ENCODE data around the gene RBMY1A1. TPM values are rescaled to one million over a fixed set of nuclear protein-coding genes. Genes with fewer than 3 reads are reported as not detected.
"Not testable (repeated sequence)": the region's sequence is repeated elsewhere in the genome, so short reads cannot be mapped to it uniquely, and the experiment has no call there.

Gene RBMY1A1
- total RNA-seq (2021) (not detected in 3 replicates), Bru-seq, nascent RNA (not detected)
- long read RNA-seq, experiment 1 = 0 reads
- long read RNA-seq, experiment 2 = 0 reads
- long read RNA-seq, experiment 3 = 0 reads

DNA sequence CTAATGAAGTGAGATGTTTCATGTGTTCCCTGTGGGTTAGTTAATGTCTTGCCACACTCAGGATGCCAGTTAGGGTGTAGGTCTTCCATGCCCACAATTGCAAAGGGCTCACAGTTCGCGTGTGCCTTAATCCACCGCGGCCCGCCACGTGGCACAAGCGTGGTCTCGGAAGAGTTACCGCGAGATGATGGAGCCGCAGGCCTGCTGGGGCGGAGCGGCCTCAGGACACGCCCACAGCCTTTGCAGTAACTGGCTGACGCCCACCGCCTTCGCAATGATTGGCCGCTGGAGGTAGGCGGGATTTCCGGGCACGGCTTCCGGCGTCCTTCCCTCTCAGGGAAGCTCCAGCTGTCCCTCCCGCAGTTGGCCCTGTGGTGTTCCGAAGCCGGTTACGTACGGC, at the start of gene RBMY1A1:
TSS of gene RBMY1A1 (plus strand) at position 301 of the 400 bp plus-strand sequence. CDS start 2,013 bp downstream, outside the sequence.
- H3K27ac Mint-ChIP-seq; POLR2A ChIA-PET; H3K27me3 Mint-ChIP-seq (ENCODE audit: low read depth): not testable (repeated sequence)

DNA sequence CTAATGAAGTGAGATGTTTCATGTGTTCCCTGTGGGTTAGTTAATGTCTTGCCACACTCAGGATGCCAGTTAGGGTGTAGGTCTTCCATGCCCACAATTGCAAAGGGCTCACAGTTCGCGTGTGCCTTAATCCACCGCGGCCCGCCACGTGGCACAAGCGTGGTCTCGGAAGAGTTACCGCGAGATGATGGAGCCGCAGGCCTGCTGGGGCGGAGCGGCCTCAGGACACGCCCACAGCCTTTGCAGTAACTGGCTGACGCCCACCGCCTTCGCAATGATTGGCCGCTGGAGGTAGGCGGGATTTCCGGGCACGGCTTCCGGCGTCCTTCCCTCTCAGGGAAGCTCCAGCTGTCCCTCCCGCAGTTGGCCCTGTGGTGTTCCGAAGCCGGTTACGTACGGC, 23.6 kb upstream of the RBMY1A1 start, which contains the start of gene RBMY1B:
TSS of gene RBMY1B (plus strand) at position 301 of the 400 bp plus-strand sequence. CDS start 2,013 bp downstream, outside the sequence.
- H3K36me3 Mint-ChIP-seq; H3K9me3 Mint-ChIP-seq; POLR2A ChIA-PET; H3K27ac Mint-ChIP-seq; H3K4me1 Mint-ChIP-seq; H3K27me3 Mint-ChIP-seq (ENCODE audit: low read depth); ATAC-seq; CTCF ChIA-PET; DNase-seq (ENCODE audit: low spot score); H3K4me3 Mint-ChIP-seq: not testable (repeated sequence)

More for the DNA sequence above, at the start of gene RBMY1A1:
- ATAC-seq; CTCF ChIA-PET; H3K4me1 Mint-ChIP-seq; H3K9me3 Mint-ChIP-seq; H3K36me3 Mint-ChIP-seq; H3K4me3 Mint-ChIP-seq; DNase-seq (ENCODE audit: low spot score): not testable (repeated sequence)

DNA sequence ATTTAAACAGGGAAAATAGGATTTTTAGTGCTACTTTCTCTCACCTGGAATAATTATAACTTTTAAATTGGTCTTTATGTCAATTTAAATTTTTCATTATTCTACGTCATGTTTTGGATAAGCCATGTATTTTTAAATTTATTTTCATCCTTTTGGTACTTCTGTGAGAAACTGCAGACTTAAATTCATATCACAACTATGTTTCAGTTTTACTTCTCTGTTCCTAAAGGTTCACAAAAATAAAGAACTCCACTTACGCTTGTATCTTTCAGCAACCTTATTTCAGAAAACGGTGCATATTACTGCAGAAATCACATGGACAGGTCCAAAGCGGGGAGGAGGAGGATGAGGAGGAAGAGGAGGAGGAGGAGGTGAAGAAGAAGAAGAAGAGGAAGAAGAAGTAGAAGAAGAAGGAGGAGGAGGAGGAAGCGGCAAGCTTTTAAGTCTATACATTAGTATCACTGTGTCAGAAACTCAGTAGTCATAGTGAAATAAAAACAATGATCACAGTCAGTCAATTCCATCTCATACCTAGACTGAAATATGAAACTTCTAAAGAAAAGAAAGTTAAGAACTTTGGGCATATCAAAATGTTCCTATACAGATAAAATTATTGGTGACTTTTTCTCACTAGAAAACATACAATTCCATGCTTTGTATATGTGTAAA, 24.8 kb downstream of the RBMY1A1 start:
- ATAC-seq; H3K9me3 Mint-ChIP-seq; POLR2A ChIA-PET; DNase-seq (ENCODE audit: low spot score); H3K27ac Mint-ChIP-seq; H3K4me1 Mint-ChIP-seq; CTCF ChIA-PET; H3K4me3 Mint-ChIP-seq; H3K36me3 Mint-ChIP-seq; H3K27me3 Mint-ChIP-seq (ENCODE audit: low read depth): not testable (repeated sequence)

DNA sequence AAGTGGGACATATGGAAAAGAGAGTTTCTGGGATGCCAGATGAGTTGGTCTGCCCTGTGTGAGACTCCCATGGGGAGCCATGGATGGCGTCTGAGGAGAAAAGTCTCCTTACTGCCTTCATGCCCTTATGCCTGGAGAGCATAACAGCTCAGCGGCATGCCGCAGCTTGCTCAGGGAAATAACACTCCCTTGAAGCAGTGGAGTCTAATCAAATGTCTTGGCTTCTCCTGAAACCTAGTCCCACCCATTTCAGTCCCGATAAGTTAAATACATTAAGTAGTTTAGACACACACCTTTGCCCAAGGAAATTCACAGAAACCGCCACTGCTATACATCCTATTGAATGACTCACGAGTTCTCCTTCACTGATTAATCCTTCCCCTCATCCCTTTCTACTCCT, 50.8 kb downstream of the RBMY1A1 start:
- ChIA-PET POLR2A (no interaction called here), CTCF (no interaction called here)
- ATAC-seq (no peak), DNase-seq (ENCODE audit: low spot score) (no peak)
- no peak overlapping the region for H3K27ac Mint-ChIP-seq
- TF ChIP-seq ESRRA (CRISPR knock-in tag; IDR thresholded peaks at IDR 0.05; ENCODE audit: borderline replicate concordance) = no peak
- peaks cover 27% of the 10 kb centered on the region for H3K9me3 Mint-ChIP-seq
- H3K36me3 Mint-ChIP-seq = peaks cover 21% of the 10 kb centered on the region
- no peak overlapping the region for H3K4me3 Mint-ChIP-seq
- no peaks in the 10 kb centered on the region; the same call in 1 of the 2 replicates for H3K27me3 Mint-ChIP-seq (ENCODE audit: low read depth)
- H3K4me1 Mint-ChIP-seq = no peaks in the 10 kb centered on the region

DNA sequence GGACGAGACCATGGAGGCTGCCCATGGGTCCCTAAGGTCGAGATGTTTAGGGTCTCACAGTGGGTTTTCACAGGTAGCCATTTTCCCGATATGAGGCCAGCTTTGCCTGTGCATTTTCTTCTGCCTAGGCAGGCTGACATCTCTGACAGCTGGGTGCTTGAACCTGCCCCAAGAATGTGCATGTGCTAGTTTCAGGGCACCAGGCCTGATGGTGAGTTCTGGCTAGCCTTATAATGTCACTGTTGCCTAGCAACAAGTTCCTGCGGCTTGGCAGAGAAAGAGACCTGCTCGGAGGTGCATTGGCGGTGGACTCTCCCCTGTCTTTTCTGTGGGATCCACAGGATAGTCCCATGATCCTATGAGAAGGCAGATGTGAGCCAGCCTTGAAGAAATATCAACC, 51.8 kb downstream of the RBMY1A1 start:
- Mint-ChIP-seq H3K9me3 (peaks cover 23% of the 10 kb centered on the region), H3K36me3 (peaks cover 22% of the 10 kb centered on the region)
- POLR2A ChIA-PET; ATAC-seq; H3K27me3 Mint-ChIP-seq (ENCODE audit: low read depth); H3K27ac Mint-ChIP-seq; CTCF ChIA-PET; DNase-seq (ENCODE audit: low spot score); H3K4me1 Mint-ChIP-seq; H3K4me3 Mint-ChIP-seq: not testable (repeated sequence)

DNA sequence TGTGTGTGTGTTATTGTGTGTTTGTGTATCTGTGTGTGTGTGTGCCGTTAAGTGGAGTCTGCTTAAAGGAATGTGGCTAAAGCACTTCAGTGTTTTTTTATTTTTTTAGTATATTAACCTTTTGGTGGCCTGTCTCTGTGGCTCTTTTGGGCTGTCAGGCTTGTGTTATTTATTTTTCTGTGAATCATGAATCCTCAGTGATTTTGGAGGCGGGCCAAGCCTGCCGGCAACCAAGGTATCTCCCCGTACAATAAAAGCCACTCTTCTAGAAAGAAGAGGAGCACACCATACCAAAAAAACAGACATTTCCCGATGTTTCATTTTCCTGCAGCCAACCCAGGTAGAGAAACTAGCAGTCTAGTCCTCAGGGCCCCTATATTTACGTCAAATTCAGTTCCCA, 57.4 kb downstream of the RBMY1A1 start:
- no peak overlapping the region for H3K27ac Mint-ChIP-seq
- no peaks in the 10 kb centered on the region for H3K27me3 Mint-ChIP-seq (ENCODE audit: low read depth)
- H3K9me3 Mint-ChIP-seq = peaks cover 18% of the 10 kb centered on the region; the same call in 1 of the 2 replicates
- H3K4me1 Mint-ChIP-seq = no peaks in the 10 kb centered on the region
- H3K36me3 Mint-ChIP-seq = peaks cover 12% of the 10 kb centered on the region
- ATAC-seq (no peak), DNase-seq (ENCODE audit: low spot score) (no peak)
- ChIA-PET POLR2A (no interaction called here), CTCF (no interaction called here)
- no peak overlapping the region for H3K4me3 Mint-ChIP-seq
- TF ChIP-seq, protein P1, sequence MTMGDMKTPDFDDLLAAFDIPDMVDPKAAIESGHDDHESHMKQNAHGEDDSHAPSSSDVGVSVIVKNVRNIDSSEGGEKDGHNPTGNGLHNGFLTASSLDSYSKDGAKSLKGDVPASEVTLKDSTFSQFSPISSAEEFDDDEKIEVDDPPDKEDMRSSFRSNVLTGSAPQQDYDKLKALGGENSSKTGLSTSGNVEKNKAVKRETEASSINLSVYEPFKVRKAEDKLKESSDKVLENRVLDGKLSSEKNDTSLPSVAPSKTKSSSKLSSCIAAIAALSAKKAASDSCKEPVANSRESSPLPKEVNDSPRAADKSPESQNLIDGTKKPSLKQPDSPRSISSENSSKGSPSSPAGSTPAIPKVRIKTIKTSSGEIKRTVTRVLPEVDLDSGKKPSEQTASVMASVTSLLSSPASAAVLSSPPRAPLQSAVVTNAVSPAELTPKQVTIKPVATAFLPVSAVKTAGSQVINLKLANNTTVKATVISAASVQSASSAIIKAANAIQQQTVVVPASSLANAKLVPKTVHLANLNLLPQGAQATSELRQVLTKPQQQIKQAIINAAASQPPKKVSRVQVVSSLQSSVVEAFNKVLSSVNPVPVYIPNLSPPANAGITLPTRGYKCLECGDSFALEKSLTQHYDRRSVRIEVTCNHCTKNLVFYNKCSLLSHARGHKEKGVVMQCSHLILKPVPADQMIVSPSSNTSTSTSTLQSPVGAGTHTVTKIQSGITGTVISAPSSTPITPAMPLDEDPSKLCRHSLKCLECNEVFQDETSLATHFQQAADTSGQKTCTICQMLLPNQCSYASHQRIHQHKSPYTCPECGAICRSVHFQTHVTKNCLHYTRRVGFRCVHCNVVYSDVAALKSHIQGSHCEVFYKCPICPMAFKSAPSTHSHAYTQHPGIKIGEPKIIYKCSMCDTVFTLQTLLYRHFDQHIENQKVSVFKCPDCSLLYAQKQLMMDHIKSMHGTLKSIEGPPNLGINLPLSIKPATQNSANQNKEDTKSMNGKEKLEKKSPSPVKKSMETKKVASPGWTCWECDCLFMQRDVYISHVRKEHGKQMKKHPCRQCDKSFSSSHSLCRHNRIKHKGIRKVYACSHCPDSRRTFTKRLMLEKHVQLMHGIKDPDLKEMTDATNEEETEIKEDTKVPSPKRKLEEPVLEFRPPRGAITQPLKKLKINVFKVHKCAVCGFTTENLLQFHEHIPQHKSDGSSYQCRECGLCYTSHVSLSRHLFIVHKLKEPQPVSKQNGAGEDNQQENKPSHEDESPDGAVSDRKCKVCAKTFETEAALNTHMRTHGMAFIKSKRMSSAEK (CRISPR knock-in tag; IDR thresholded peaks at IDR 0.05; ENCODE audit: borderline replicate concordance) = no peak
- no peak for TF ChIP-seq FOXP1 (CRISPR knock-in tag; IDR thresholded peaks at IDR 0.05; ENCODE audit: borderline replicate concordance)
- TF ChIP-seq, protein P2, sequence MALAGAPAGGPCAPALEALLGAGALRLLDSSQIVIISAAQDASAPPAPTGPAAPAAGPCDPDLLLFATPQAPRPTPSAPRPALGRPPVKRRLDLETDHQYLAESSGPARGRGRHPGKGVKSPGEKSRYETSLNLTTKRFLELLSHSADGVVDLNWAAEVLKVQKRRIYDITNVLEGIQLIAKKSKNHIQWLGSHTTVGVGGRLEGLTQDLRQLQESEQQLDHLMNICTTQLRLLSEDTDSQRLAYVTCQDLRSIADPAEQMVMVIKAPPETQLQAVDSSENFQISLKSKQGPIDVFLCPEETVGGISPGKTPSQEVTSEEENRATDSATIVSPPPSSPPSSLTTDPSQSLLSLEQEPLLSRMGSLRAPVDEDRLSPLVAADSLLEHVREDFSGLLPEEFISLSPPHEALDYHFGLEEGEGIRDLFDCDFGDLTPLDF (CRISPR knock-in tag; IDR thresholded peaks at IDR 0.05) = no peak
- no peak for TF ChIP-seq ZNF671 (CRISPR knock-in tag; IDR thresholded peaks at IDR 0.05)
- no peak for TF ChIP-seq TCF7 (CRISPR knock-in tag; IDR thresholded peaks at IDR 0.05; ENCODE audit: low read depth)
- TF ChIP-seq ZNF317 (CRISPR knock-in tag; IDR thresholded peaks at IDR 0.05; ENCODE audit: borderline replicate concordance, low read depth) = no peak
- TF ChIP-seq MYBL2 (CRISPR knock-in tag; IDR thresholded peaks at IDR 0.05) = no peak
- no peak for TF ChIP-seq SMAD4 (CRISPR knock-in tag; IDR thresholded peaks at IDR 0.05)
- TF ChIP-seq, protein P3, sequence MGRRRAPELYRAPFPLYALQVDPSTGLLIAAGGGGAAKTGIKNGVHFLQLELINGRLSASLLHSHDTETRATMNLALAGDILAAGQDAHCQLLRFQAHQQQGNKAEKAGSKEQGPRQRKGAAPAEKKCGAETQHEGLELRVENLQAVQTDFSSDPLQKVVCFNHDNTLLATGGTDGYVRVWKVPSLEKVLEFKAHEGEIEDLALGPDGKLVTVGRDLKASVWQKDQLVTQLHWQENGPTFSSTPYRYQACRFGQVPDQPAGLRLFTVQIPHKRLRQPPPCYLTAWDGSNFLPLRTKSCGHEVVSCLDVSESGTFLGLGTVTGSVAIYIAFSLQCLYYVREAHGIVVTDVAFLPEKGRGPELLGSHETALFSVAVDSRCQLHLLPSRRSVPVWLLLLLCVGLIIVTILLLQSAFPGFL (CRISPR knock-in tag; IDR thresholded peaks at IDR 0.05; ENCODE audit: borderline replicate concordance) = no peak
- TF ChIP-seq, protein P4, sequence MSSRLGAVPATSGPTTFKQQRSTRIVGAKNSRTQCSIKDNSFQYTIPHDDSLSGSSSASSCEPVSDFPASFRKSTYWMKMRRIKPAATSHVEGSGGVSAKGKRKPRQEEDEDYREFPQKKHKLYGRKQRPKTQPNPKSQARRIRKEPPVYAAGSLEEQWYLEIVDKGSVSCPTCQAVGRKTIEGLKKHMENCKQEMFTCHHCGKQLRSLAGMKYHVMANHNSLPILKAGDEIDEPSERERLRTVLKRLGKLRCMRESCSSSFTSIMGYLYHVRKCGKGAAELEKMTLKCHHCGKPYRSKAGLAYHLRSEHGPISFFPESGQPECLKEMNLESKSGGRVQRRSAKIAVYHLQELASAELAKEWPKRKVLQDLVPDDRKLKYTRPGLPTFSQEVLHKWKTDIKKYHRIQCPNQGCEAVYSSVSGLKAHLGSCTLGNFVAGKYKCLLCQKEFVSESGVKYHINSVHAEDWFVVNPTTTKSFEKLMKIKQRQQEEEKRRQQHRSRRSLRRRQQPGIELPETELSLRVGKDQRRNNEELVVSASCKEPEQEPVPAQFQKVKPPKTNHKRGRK (CRISPR knock-in tag; IDR thresholded peaks at IDR 0.05; ENCODE audit: borderline replicate concordance) = no peak
- TF ChIP-seq GABPB1 (CRISPR knock-in tag; IDR thresholded peaks at IDR 0.05) = no peak
